OCI-LY1 (cell line): ENCODE measurements around the gene TLCD4.

Experiments
- H2AFZ ChIP-seq: fragments of 200-600 bp; sonication (generic), shearing (Covaris generic); 2 replicates; pipeline ENCODE4 v1.6.0; 2014; ENCODE audit warnings: antibody characterized with exemption, mild to moderate bottlenecking, low read length
- H3F3A ChIP-seq: fragments of 200-600 bp; sonication (generic), shearing (Covaris generic); 2 replicates; pipeline ENCODE4 v1.6.0; 2014; ENCODE audit warnings: mild to moderate bottlenecking, antibody characterized with exemption, low read length, moderate library complexity; ENCODE audit not compliant: insufficient read depth
- H3K27ac ChIP-seq: fragments of 200-600 bp; sonication (generic); 2 replicates; pipeline ENCODE4 v1.5.1; 2014; ENCODE audit warnings: low read length, mixed run types, mild to moderate bottlenecking, low read depth; ENCODE audit not compliant: poor library complexity, severe bottlenecking
- H3K27me3 ChIP-seq: fragments of 200-600 bp; sonication (generic); 2 replicates; pipeline ENCODE4 v1.6.0; 2014; ENCODE audit warnings: antibody characterized with exemption, mild to moderate bottlenecking, low read length, moderate library complexity; ENCODE audit not compliant: insufficient read depth
- H3K36me3 ChIP-seq: fragments of 200-600 bp; sonication (generic); 2 replicates; pipeline ENCODE4 v1.6.1; 2014; ENCODE audit warnings: mild to moderate bottlenecking, antibody characterized with exemption, low read length, moderate library complexity, mixed read lengths; ENCODE audit not compliant: insufficient read depth
- H3K4me1 ChIP-seq: fragments of 200-600 bp; sonication (generic); 2 replicates; pipeline ENCODE4 v1.5.1; 2014; ENCODE audit warnings: mild to moderate bottlenecking, low read length, moderate library complexity; ENCODE audit not compliant: insufficient read depth, severe bottlenecking
- H3K4me2 ChIP-seq: fragments of 200-600 bp; sonication (generic), shearing (Covaris generic); 2 replicates; pipeline ENCODE4 v1.6.1; 2014; ENCODE audit warnings: low read length
- H3K4me3 ChIP-seq: fragments of 200-600 bp; sonication (generic); 2 replicates; pipeline ENCODE4 v1.5.1; 2014; ENCODE audit warnings: low read length, low read depth, mild to moderate bottlenecking, mixed read lengths; ENCODE audit not compliant: poor library complexity, severe bottlenecking
- H3K79me2 ChIP-seq: fragments of 200-600 bp; shearing (Covaris generic); 2 replicates; pipeline ENCODE4 v1.6.1; 2016; ENCODE audit warnings: mixed run types, low read length, mixed read lengths; ENCODE audit not compliant: insufficient read depth
- H3K9ac ChIP-seq: fragments of 200-600 bp; sonication (generic), shearing (Covaris generic); 2 replicates; pipeline ENCODE4 v1.6.1; 2014; ENCODE audit warnings: mild to moderate bottlenecking, low read length, mixed read lengths
- H3K9me2 ChIP-seq: fragments of 200-600 bp; sonication (generic), shearing (Covaris generic); 2 replicates; pipeline ENCODE4 v1.6.1; 2014; ENCODE audit warnings: low read depth, mild to moderate bottlenecking, low read length, mixed read lengths
- H3K9me3 ChIP-seq: fragments of 200-600 bp; shearing (Covaris generic); 2 replicates; pipeline ENCODE4 v1.6.1; 2014; ENCODE audit warnings: low read length, mixed read lengths
- H4K20me1 ChIP-seq: fragments of 200-600 bp; sonication (generic), shearing (Covaris generic); 2 replicates; pipeline ENCODE4 v1.6.0; 2016; ENCODE audit warnings: mild to moderate bottlenecking, low read length; ENCODE audit not compliant: insufficient read depth
- CTCF ChIP-seq: fragments of 200-600 bp; sonication (generic), shearing (Covaris generic); IDR thresholded peaks from 2 replicates; pipeline ENCODE4 v1.5.1; 2017; ENCODE audit warnings: mild to moderate bottlenecking, antibody characterized with exemption, low read length, moderate library complexity, mixed read lengths
- EZH2 ChIP-seq: fragments of 200-600 bp; sonication (generic), shearing (Covaris generic); IDR thresholded peaks from 2 replicates; pipeline ENCODE4 v1.8.0; 2017; ENCODE audit warnings: borderline replicate concordance, mixed run types, mild to moderate bottlenecking, antibody characterized with exemption, low read length, moderate library complexity, mixed read lengths

The TLCD4 gene

GRCh38 chr1:95097426-95097825 lies 19.7 kb upstream of the TLCD4 start:
- Histone ChIP-seq H4K20me1 (no peaks in the 10 kb centered on the region), H3K4me1 (no peaks in the 10 kb centered on the region), H3K79me2 (no peaks in the 10 kb centered on the region), H3K9ac (no peak overlapping the region), H3F3A (no peaks in the 10 kb centered on the region), H3K9me3 (no peaks in the 10 kb centered on the region), H3K27ac (no peak overlapping the region), H3K27me3 (no peaks in the 10 kb centered on the region), H3K4me3 (no peak overlapping the region), H3K9me2 (no peaks in the 10 kb centered on the region), H2AFZ (no peak overlapping the region), H3K36me3 (no peaks in the 10 kb centered on the region), H3K4me2 (no peak overlapping the region)
- no peak for TF ChIP-seq EZH2
- no peak for TF ChIP-seq CTCF

- Histone ChIP-seq H3K4me2 (no peak overlapping the region), H3K79me2 (no peaks in the 10 kb centered on the region), H3K9ac (no peak overlapping the region), H3F3A (no peaks in the 10 kb centered on the region), H3K4me1 (no peaks in the 10 kb centered on the region), H3K27ac (no peak overlapping the region), H4K20me1 (no peaks in the 10 kb centered on the region), H3K4me3 (no peak overlapping the region), H2AFZ (no peak overlapping the region), H3K9me3 (no peaks in the 10 kb centered on the region), H3K27me3 (no peaks in the 10 kb centered on the region), H3K9me2 (no peaks in the 10 kb centered on the region), H3K36me3 (no peaks in the 10 kb centered on the region)
- TF ChIP-seq EZH2 = no peak
These were observed 19.0 kb upstream of the TLCD4 start for GRCh38 chr1:95098196-95098595.

DNA sequence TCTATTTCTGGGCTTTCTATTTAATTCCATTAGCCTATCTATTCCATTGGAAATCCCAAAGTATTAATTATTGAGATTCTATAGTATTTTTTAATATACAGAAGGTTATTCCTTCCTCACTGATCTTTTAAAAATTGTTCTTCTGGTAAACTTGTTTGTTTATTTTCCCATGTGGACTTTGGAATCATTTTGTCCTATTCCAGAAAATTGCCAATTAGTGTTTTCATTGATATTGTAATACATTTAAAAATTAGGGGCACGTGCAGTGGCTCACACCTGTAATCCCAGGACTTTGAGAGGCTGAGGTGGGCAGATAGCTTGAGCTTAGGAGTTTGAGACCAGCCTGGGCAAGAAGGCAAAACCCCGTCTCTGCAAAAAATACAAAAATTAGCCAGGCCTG lies 8.4 kb upstream of the TLCD4 start:
- Histone ChIP-seq H3K9me3 (no peaks in the 10 kb centered on the region), H3K36me3 (no peaks in the 10 kb centered on the region), H3K27ac (no peak overlapping the region), H3K9me2 (no peaks in the 10 kb centered on the region), H3K79me2 (no peaks in the 10 kb centered on the region), H3F3A (no peaks in the 10 kb centered on the region), H3K4me2 (no peak overlapping the region), H3K9ac (no peak overlapping the region), H4K20me1 (no peaks in the 10 kb centered on the region), H3K27me3 (no peaks in the 10 kb centered on the region), H3K4me1 (no peaks in the 10 kb centered on the region), H2AFZ (no peak overlapping the region), H3K4me3 (no peak overlapping the region)
- TF ChIP-seq EZH2 (no peak), CTCF (no peak)

DNA sequence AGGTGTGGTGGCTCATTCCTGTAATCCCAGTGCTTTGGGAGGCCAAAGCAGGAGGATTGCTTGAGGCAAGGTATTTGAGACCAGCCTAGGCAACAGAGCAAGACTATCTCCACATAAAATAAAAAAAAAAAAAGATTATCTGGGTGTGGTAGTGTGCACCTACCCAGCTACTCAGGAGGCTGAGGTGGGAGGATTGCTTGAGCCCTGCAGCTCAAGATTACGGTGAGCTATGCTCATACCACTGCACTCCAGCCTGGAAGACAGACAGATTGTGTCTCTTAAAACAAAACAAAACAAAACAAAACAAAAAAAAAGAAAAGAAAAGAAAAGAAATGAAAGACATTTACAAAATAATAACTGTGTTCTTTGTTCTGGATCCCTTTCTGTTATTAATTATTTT lies 6.1 kb upstream of the TLCD4 start:
- Histone ChIP-seq H3K4me1 (no peaks in the 10 kb centered on the region), H3F3A (no peaks in the 10 kb centered on the region), H3K79me2 (no peaks in the 10 kb centered on the region), H3K9me3 (no peaks in the 10 kb centered on the region), H3K36me3 (no peaks in the 10 kb centered on the region), H3K27ac (no peak overlapping the region), H4K20me1 (no peaks in the 10 kb centered on the region), H2AFZ (no peak overlapping the region), H3K9ac (no peak overlapping the region), H3K4me3 (no peak overlapping the region), H3K9me2 (no peaks in the 10 kb centered on the region), H3K4me2 (no peak overlapping the region), H3K27me3 (no peaks in the 10 kb centered on the region; the same call in 1 of the 2 replicates)
- TF ChIP-seq EZH2 (no peak), CTCF (no peak)
